Measurements from ENCODE around the gene SSX2B.
"Not testable (repeated sequence)": the region's sequence is repeated elsewhere in the genome, so short reads cannot be mapped to it uniquely, and the experiment has no call there.

Gene SSX2B

GRCh38 chrX:52750952-52751351, at the start of gene SSX2B:
Gene SSX2B (plus strand): TSS chrX:52751252. CDS start chrX:52752681, 1,429 bp downstream.
- not testable (repeated sequence) for H3K4me3 ChIP-seq (ENCODE audit: low read depth, low read length); H3K9me3 ChIP-seq (ENCODE audit: control insufficient read depth, insufficient read depth, low read length); H3K9ac ChIP-seq (ENCODE audit: low read depth, low read length); H3K27ac ChIP-seq (ENCODE audit: low read depth, low read length); H3K36me3 ChIP-seq (ENCODE audit: control insufficient read depth, insufficient read depth, low read length); H3K27me3 ChIP-seq (ENCODE audit: control insufficient read depth, insufficient read depth, low read length); H3K4me1 ChIP-seq (ENCODE audit: control insufficient read depth, insufficient read depth, low read length)

GRCh38 chrX:52707078-52707477, 44.0 kb upstream of the SSX2B start, which contains the start of gene SSX2:
Gene SSX2 (minus strand): TSS chrX:52707178. CDS start chrX:52705749, 1,429 bp downstream.
- not testable (repeated sequence) for H3K36me3 ChIP-seq (ENCODE audit: control insufficient read depth, insufficient read depth, low read length); H3K4me3 ChIP-seq (ENCODE audit: low read depth, low read length); H3K27me3 ChIP-seq (ENCODE audit: control insufficient read depth, insufficient read depth, low read length); H3K4me1 ChIP-seq (ENCODE audit: control insufficient read depth, insufficient read depth, low read length); H3K9me3 ChIP-seq (ENCODE audit: control insufficient read depth, insufficient read depth, low read length); H3K27ac ChIP-seq (ENCODE audit: low read depth, low read length); H3K9ac ChIP-seq (ENCODE audit: low read depth, low read length)

GRCh38 chrX:52765983-52766382, 14.9 kb downstream of the SSX2B start:
- H3K9ac ChIP-seq (ENCODE audit: low read depth, low read length); H3K4me3 ChIP-seq (ENCODE audit: low read depth, low read length); H3K36me3 ChIP-seq (ENCODE audit: control insufficient read depth, insufficient read depth, low read length); H3K27ac ChIP-seq (ENCODE audit: low read depth, low read length); H3K4me1 ChIP-seq (ENCODE audit: control insufficient read depth, insufficient read depth, low read length); H3K9me3 ChIP-seq (ENCODE audit: control insufficient read depth, insufficient read depth, low read length); H3K27me3 ChIP-seq (ENCODE audit: control insufficient read depth, insufficient read depth, low read length): not testable (repeated sequence)

GRCh38 chrX:52773504-52773903, 22.5 kb downstream of the SSX2B start:
- H3K36me3 ChIP-seq (ENCODE audit: control insufficient read depth, insufficient read depth, low read length); H3K4me1 ChIP-seq (ENCODE audit: control insufficient read depth, insufficient read depth, low read length); H3K9me3 ChIP-seq (ENCODE audit: control insufficient read depth, insufficient read depth, low read length); H3K4me3 ChIP-seq (ENCODE audit: low read depth, low read length); H3K27ac ChIP-seq (ENCODE audit: low read depth, low read length); H3K9ac ChIP-seq (ENCODE audit: low read depth, low read length); H3K27me3 ChIP-seq (ENCODE audit: control insufficient read depth, insufficient read depth, low read length): not testable (repeated sequence)

- not testable (repeated sequence) for H3K27me3 ChIP-seq (ENCODE audit: control insufficient read depth, insufficient read depth, low read length); H3K27ac ChIP-seq (ENCODE audit: low read depth, low read length); H3K4me1 ChIP-seq (ENCODE audit: control insufficient read depth, insufficient read depth, low read length); H3K36me3 ChIP-seq (ENCODE audit: control insufficient read depth, insufficient read depth, low read length); H3K4me3 ChIP-seq (ENCODE audit: low read depth, low read length); H3K9ac ChIP-seq (ENCODE audit: low read depth, low read length)
- H3K9me3 ChIP-seq (ENCODE audit: control insufficient read depth, insufficient read depth, low read length), result peaks cover 13% of the 10 kb centered on the region; the same call in 1 of the 2 replicates
Observed at GRCh38 chrX:52797327-52797726, 46.3 kb downstream of the SSX2B start, which contains the start of gene SPANXN5. Gene SPANXN5 (minus strand): TSS chrX:52797427. CDS start chrX:52797348, 79 bp downstream.

- not testable (repeated sequence) for H3K9ac ChIP-seq (ENCODE audit: low read depth, low read length); H3K4me1 ChIP-seq (ENCODE audit: control insufficient read depth, insufficient read depth, low read length); H3K36me3 ChIP-seq (ENCODE audit: control insufficient read depth, insufficient read depth, low read length); H3K4me3 ChIP-seq (ENCODE audit: low read depth, low read length); H3K27ac ChIP-seq (ENCODE audit: low read depth, low read length); H3K27me3 ChIP-seq (ENCODE audit: control insufficient read depth, insufficient read depth, low read length)
- H3K9me3 ChIP-seq (ENCODE audit: control insufficient read depth, insufficient read depth, low read length), result peaks cover 14% of the 10 kb centered on the region
Observed at GRCh38 chrX:52804876-52805275, 53.8 kb downstream of the SSX2B start.
